ENCODE measurements around the gene GIMD1. TPM values are rescaled to one million over a fixed set of nuclear protein-coding genes. Genes with fewer than 3 reads are reported as not detected.

GIMD1 gene
- total RNA-seq, 4 donors from 2014 or later, result not detected

GRCh38 chr4:106365613-106366012 is 3.0 kb downstream of the GIMD1 start:
- Histone ChIP-seq H3K4me3 (no peak overlapping the region), H3K36me3 (no peaks in the 10 kb centered on the region), H3K27ac (replicated peaks in 1 of 4) (no peak overlapping the region), H3K27me3 (no peaks in the 10 kb centered on the region), H3K9me3 (no peaks in the 10 kb centered on the region), H3K4me1 (peaks cover 0 to 12% (median 6%) of the 10 kb centered on the region in 4 donors)
- TF ChIP-seq EP300 (IDR thresholded peaks at IDR 0.05) (no peak), POLR2A (IDR thresholded peaks at IDR 0.05; ENCODE audit: low read depth) (no peak)
- TF ChIP-seq, protein P1, sequence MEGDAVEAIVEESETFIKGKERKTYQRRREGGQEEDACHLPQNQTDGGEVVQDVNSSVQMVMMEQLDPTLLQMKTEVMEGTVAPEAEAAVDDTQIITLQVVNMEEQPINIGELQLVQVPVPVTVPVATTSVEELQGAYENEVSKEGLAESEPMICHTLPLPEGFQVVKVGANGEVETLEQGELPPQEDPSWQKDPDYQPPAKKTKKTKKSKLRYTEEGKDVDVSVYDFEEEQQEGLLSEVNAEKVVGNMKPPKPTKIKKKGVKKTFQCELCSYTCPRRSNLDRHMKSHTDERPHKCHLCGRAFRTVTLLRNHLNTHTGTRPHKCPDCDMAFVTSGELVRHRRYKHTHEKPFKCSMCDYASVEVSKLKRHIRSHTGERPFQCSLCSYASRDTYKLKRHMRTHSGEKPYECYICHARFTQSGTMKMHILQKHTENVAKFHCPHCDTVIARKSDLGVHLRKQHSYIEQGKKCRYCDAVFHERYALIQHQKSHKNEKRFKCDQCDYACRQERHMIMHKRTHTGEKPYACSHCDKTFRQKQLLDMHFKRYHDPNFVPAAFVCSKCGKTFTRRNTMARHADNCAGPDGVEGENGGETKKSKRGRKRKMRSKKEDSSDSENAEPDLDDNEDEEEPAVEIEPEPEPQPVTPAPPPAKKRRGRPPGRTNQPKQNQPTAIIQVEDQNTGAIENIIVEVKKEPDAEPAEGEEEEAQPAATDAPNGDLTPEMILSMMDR (IDR thresholded peaks at IDR 0.05), result no peak
- no peak for DNase-seq (ENCODE audit: extremely low spot score)
- WGBS, result 62% methylated on average over 1 of the region's 1 CpG
- intact Hi-C loops (cut with DNase I), result loop anchor here (5.0 to 10.0 kb wide), 2 partner anchors 439 to 817 kb away; no protein-coding TSS in a partner anchor

DNA sequence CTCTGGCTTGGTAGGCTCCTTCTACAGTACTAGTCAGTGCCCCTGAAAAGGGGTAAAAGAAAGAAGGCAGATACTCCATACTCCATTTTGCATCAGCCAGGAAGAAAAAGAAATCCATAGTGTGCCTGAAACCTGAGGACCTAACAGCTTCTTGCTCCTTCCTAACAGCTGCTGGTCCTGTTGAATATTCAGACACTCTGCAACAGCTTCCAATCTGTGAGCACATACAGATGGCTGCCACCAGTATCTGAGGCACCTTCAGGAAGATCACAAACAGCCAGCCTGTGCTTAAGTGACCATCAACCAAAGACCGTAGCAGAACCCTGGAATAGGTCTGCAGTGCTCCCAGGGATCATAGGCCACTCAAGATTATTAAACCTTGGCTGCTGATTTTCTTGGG is 4.3 kb downstream of the GIMD1 start:
- intact Hi-C loops (cut with DNase I), result loop anchor here (10.0 kb wide), 1 partner anchor 441 kb away; no protein-coding TSS in a partner anchor
- Histone ChIP-seq H3K9me3 (no peaks in the 10 kb centered on the region), H3K27ac (replicated peaks in 1 of 4) (no peak overlapping the region), H3K4me3 (no peak overlapping the region), H3K4me1 (peaks cover 0 to 12% (median 6%) of the 10 kb centered on the region in 4 donors), H3K36me3 (no peaks in the 10 kb centered on the region), H3K27me3 (no peaks in the 10 kb centered on the region)
- no peak for TF ChIP-seq EP300 (IDR thresholded peaks at IDR 0.05)
- TF ChIP-seq, protein P1 (IDR thresholded peaks at IDR 0.05), result no peak
- TF ChIP-seq POLR2AphosphoS5 (IDR thresholded peaks at IDR 0.05), result no peak
- TF ChIP-seq POLR2A (IDR thresholded peaks at IDR 0.05; ENCODE audit: low read depth), result no peak
- DNase-seq (ENCODE audit: extremely low spot score), result no peak
- WGBS, result 100% methylated on average over 1 of the region's 1 CpG

- Histone ChIP-seq H3K27me3 (no peaks in the 10 kb centered on the region), H3K4me3 (no peak overlapping the region), H3K36me3 (no peaks in the 10 kb centered on the region), H3K9me3 (no peaks in the 10 kb centered on the region), H3K27ac (replicated peaks in 1 of 4) (no peak overlapping the region), H3K4me1 (peaks cover 0 to 12% (median 6%) of the 10 kb centered on the region in 4 donors)
- DNase-seq (ENCODE audit: extremely low spot score), result no peak
- intact Hi-C loops (cut with DNase I), result loop anchor here (10.0 kb wide), 1 partner anchor 443 kb away; no protein-coding TSS in a partner anchor
- no peak for TF ChIP-seq POLR2A (IDR thresholded peaks at IDR 0.05; ENCODE audit: low read depth)
- WGBS, result 72% methylated on average over 3 of the region's 3 CpGs
Observed at GRCh38 chr4:106362086-106362825, 6.3 kb downstream of the GIMD1 start.

GRCh38 chr4:106358899-106359298 is 9.7 kb downstream of the GIMD1 start:
- Histone ChIP-seq H3K9me3 (no peaks in the 10 kb centered on the region), H3K27ac (replicated peaks in 1 of 4) (no peak overlapping the region), H3K27me3 (no peaks in the 10 kb centered on the region), H3K4me3 (no peak overlapping the region), H3K4me1 (no peaks in the 10 kb centered on the region), H3K36me3 (no peaks in the 10 kb centered on the region)
- TF ChIP-seq EP300 (IDR thresholded peaks at IDR 0.05), result no peak
- no peak for TF ChIP-seq POLR2AphosphoS5 (IDR thresholded peaks at IDR 0.05)
- no peak for TF ChIP-seq POLR2A (IDR thresholded peaks at IDR 0.05; ENCODE audit: low read depth)
- TF ChIP-seq, protein P1 (IDR thresholded peaks at IDR 0.05), result no peak
- 85% methylated on average over 1 of the region's 1 CpG for WGBS
- no peak for DNase-seq (ENCODE audit: extremely low spot score)
- intact Hi-C loops (cut with DNase I), result no loop called here

DNA sequence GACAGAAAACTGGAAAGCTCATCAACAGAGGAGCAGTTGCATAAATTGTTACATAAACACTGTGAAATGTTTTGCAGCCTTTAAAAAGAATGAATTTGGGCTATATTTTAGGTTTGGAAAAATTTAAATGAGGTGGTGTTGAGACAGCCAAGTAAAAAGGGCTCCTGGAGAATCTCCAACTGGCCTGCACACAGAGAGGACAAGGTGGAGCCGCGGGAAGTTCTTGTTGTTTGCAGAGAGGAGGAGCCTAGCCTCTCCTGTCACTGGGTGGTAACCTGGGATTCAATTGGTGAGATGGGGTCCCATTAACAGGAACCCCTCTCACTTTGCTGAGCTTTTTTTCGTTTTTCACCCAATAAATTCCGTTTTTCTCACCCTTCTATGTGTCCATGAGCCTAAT is 13.4 kb downstream of the GIMD1 start:
- WGBS, result 65% methylated on average over 4 of the region's 4 CpGs
- Histone ChIP-seq H3K9me3 (no peaks in the 10 kb centered on the region), H3K27me3 (no peaks in the 10 kb centered on the region), H3K27ac (replicated peaks in 1 of 4) (no peak overlapping the region), H3K4me3 (peak overlapping the region in 1 of 4 donors; percentile 25), H3K36me3 (peaks cover 0 to 11% (median 4%) of the 10 kb centered on the region in 4 donors), H3K4me1 (no peaks in the 10 kb centered on the region)
- TF ChIP-seq POLR2A (IDR thresholded peaks at IDR 0.05; ENCODE audit: low read depth) (no peak), POLR2AphosphoS5 (IDR thresholded peaks at IDR 0.05) (no peak), EP300 (IDR thresholded peaks at IDR 0.05) (no peak)
- TF ChIP-seq, protein P1 (IDR thresholded peaks at IDR 0.05), result no peak
- no peak for DNase-seq (ENCODE audit: extremely low spot score)
- intact Hi-C loops (cut with DNase I), result no loop called here

Data from esophagus muscularis mucosa (tissue), 4 donors.